Smooth muscle cell (in vitro differentiated cells): ENCODE data around the gene PCDHGA1. TPM values are rescaled to one million over a fixed set of nuclear protein-coding genes. Genes with fewer than 3 reads are reported as not detected.
A peak's percentile ranks its signal among the peaks of the same experiment; 100 is the strongest.

Source experiments
- DNase-seq: peaks from one replicate; lab custom pipeline; 2025; ENCODE audit not compliant: unreplicated experiment; lab: John Stamatoyannopoulos, UW
- H2AFZ ChIP-seq: fragments of 200-600 bp; sonication (generic); 2 replicates; pipeline ENCODE4 v1.6.0; 2016; ENCODE audit warnings: antibody characterized with exemption, low read depth, mild to moderate bottlenecking
- H3F3A ChIP-seq: fragments of 200-600 bp; sonication (generic); 2 replicates; pipeline ENCODE4 v1.6.0; 2017; ENCODE audit warnings: antibody characterized with exemption, low read depth
- H3K27ac ChIP-seq: fragments of 200-600 bp; sonication (generic); 2 replicates; pipeline ENCODE4 v1.5.1; 2016; ENCODE audit warnings: low read depth, mild to moderate bottlenecking
- H3K27me3 ChIP-seq: fragments of 200-600 bp; sonication (generic); 2 replicates; pipeline ENCODE4 v1.6.1; 2016; ENCODE audit warnings: low read depth, mild to moderate bottlenecking
- H3K36me3 ChIP-seq: fragments of 200-600 bp; sonication (generic); 2 replicates; pipeline ENCODE4 v1.5.1; 2016; ENCODE audit warnings: low read depth
- H3K4me1 ChIP-seq: fragments of 200-600 bp; sonication (generic); 2 replicates; pipeline ENCODE4 v1.5.1; 2016; ENCODE audit warnings: low read depth
- H3K4me2 ChIP-seq: fragments of 200-600 bp; sonication (generic); 2 replicates; pipeline ENCODE4 v1.6.0; 2016; ENCODE audit warnings: mild to moderate bottlenecking
- H3K4me3 ChIP-seq: fragments of 200-600 bp; sonication (generic); 2 replicates; pipeline ENCODE4 v1.5.1; 2016; ENCODE audit warnings: mild to moderate bottlenecking
- H3K79me2 ChIP-seq: fragments of 200-600 bp; sonication (generic); 2 replicates; pipeline ENCODE4 v1.6.0; 2016; ENCODE audit warnings: low read depth, mild to moderate bottlenecking
- H3K9ac ChIP-seq: fragments of 200-600 bp; sonication (generic); 2 replicates; pipeline ENCODE4 v1.6.0; 2016; ENCODE audit warnings: low read depth
- H3K9me3 ChIP-seq: fragments of 200-600 bp; sonication (generic); replicated peaks from 2 replicates; pipeline ENCODE4 v1.5.1; 2016; ENCODE audit warnings: low read depth
- H4K20me1 ChIP-seq: fragments of 200-600 bp; sonication (generic); 2 replicates; pipeline ENCODE4 v1.6.0; 2016; ENCODE audit warnings: low read depth
- WGBS: methylation state at CpG from one replicate; pipeline ENCODE4 v1.1.7; 2016; ENCODE audit warnings: low lambda C conversion rate; 5-methylcytosine and 5-hydroxymethylcytosine counted together
- polyA plus RNA-seq: library from polyadenylated mRNA; unstranded; fragments of >200 nt; fragmentation: Nextera tagmentation; extraction: Ambion mirVana; gene quantifications from 2 replicates; pipeline ENCODE4 v1.2.1, GENCODE V29; 2016
- total RNA-seq: library from RNA; depleted of rRNA; stranded (reverse); fragments of >200 nt; gene quantifications from 2 replicates; pipeline ENCODE4 v1.2.3, GENCODE V29; 2014
- TF ChIP-seq, protein P1 (sequence below): fragments of 200-600 bp; sonication (generic); IDR thresholded peaks from 2 replicates; pipeline ENCODE4 v1.5.1; 2017; ENCODE audit warnings: borderline replicate concordance, mild to moderate bottlenecking, antibody characterized with exemption; ENCODE audit not compliant: insufficient read depth, poor library complexity, severe bottlenecking

Gene PCDHGA1
- total and polyA plus RNA-seq, 2 experiments from 2014 or later, result 0.05 to 0.63 TPM

DNA sequence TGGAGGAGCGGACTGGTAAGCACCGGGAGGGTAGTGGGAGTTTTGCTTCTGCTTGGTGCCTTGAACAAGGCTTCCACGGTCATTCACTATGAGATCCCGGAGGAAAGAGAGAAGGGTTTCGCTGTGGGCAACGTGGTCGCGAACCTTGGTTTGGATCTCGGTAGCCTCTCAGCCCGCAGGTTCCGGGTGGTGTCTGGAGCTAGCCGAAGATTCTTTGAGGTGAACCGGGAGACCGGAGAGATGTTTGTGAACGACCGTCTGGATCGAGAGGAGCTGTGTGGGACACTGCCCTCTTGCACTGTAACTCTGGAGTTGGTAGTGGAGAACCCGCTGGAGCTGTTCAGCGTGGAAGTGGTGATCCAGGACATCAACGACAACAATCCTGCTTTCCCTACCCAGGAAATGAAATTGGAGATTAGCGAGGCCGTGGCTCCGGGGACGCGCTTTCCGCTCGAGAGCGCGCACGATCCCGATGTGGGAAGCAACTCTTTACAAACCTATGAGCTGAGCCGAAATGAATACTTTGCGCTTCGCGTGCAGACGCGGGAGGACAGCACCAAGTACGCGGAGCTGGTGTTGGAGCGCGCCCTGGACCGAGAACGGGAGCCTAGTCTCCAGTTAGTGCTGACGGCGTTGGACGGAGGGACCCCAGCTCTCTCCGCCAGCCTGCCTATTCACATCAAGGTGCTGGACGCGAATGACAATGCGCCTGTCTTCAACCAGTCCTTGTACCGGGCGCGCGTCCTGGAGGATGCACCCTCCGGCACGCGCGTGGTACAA lies 146.0 kb downstream of the PCDHGA1 start:
- peaks cover 52% of the 10 kb centered on the region for H4K20me1 ChIP-seq
- H2AFZ ChIP-seq, result no peak overlapping the region
- no peaks in the 10 kb centered on the region for H3K27me3 ChIP-seq
- H3K36me3 ChIP-seq, result no peaks in the 10 kb centered on the region
- peak overlapping the region; percentile 38 for H3K9ac ChIP-seq
- H3K4me1 ChIP-seq, result peaks cover 31% of the 10 kb centered on the region
- peak overlapping the region; percentile 69 for H3K27ac ChIP-seq
- WGBS, result 3% methylated on average over 58 of the region's 58 CpGs
- TF ChIP-seq, protein P1, sequence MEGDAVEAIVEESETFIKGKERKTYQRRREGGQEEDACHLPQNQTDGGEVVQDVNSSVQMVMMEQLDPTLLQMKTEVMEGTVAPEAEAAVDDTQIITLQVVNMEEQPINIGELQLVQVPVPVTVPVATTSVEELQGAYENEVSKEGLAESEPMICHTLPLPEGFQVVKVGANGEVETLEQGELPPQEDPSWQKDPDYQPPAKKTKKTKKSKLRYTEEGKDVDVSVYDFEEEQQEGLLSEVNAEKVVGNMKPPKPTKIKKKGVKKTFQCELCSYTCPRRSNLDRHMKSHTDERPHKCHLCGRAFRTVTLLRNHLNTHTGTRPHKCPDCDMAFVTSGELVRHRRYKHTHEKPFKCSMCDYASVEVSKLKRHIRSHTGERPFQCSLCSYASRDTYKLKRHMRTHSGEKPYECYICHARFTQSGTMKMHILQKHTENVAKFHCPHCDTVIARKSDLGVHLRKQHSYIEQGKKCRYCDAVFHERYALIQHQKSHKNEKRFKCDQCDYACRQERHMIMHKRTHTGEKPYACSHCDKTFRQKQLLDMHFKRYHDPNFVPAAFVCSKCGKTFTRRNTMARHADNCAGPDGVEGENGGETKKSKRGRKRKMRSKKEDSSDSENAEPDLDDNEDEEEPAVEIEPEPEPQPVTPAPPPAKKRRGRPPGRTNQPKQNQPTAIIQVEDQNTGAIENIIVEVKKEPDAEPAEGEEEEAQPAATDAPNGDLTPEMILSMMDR, result no peak
- H3F3A ChIP-seq, result peaks cover 23% of the 10 kb centered on the region
- peak overlapping the region; percentile 85 for H3K4me2 ChIP-seq
- no peaks in the 10 kb centered on the region for H3K9me3 ChIP-seq
- H3K79me2 ChIP-seq, result peaks cover 48% of the 10 kb centered on the region
- DNase-seq, result no peak
- H3K4me3 ChIP-seq, result peak overlapping the region; percentile 58

GRCh38 chr5:141477044-141477575 lies 146.8 kb downstream of the PCDHGA1 start:
- Histone ChIP-seq H3K27me3 (no peaks in the 10 kb centered on the region), H3K79me2 (peaks cover 56% of the 10 kb centered on the region), H3K36me3 (no peaks in the 10 kb centered on the region)

DNA sequence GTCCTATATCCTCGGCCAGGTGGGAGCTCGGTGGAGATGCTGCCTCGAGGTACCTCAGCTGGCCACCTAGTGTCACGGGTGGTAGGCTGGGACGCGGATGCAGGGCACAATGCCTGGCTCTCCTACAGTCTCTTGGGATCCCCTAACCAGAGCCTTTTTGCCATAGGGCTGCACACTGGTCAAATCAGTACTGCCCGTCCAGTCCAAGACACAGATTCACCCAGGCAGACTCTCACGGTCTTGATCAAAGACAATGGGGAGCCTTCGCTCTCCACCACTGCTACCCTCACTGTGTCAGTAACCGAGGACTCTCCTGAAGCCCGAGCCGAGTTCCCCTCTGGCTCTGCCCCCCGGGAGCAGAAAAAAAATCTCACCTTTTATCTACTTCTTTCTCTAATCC lies 147.5 kb downstream of the PCDHGA1 start:
- Histone ChIP-seq H3K4me1 (peaks cover 31% of the 10 kb centered on the region), H3K27ac (no peak overlapping the region), H3K36me3 (no peaks in the 10 kb centered on the region), H2AFZ (no peak overlapping the region), H3K27me3 (no peaks in the 10 kb centered on the region), H3K4me3 (peak overlapping the region; percentile 25), H3K9ac (no peak overlapping the region), H3K4me2 (peak overlapping the region; percentile 85), H4K20me1 (peaks cover 66% of the 10 kb centered on the region), H3K9me3 (no peaks in the 10 kb centered on the region), H3K79me2 (peaks cover 63% of the 10 kb centered on the region), H3F3A (peaks cover 23% of the 10 kb centered on the region)
- 87% methylated on average over 13 of the region's 13 CpGs for WGBS
- no peak for DNase-seq
- TF ChIP-seq, protein P1, result no peak

More at GRCh38 chr5:141477044-141477575, 146.8 kb downstream of the PCDHGA1 start:
- Histone ChIP-seq H2AFZ (no peak overlapping the region), H3K9ac (no peak overlapping the region), H3K27ac (peak overlapping the region; percentile 69), H3F3A (peaks cover 23% of the 10 kb centered on the region), H3K9me3 (no peaks in the 10 kb centered on the region), H4K20me1 (peaks cover 59% of the 10 kb centered on the region), H3K4me2 (peak overlapping the region; percentile 85), H3K4me1 (peaks cover 31% of the 10 kb centered on the region), H3K4me3 (peak overlapping the region; percentile 58)
- WGBS, result 89% methylated on average over 24 of the region's 24 CpGs
- no peak for DNase-seq
- TF ChIP-seq, protein P1, result no peak
